T-helper 2 cell treated with Interferon-gamma antibody and Interleukin-4, amounts not matched to agents 100 ng/mL and 5 ng/mL, for 36 hours (primary cell): ENCODE results near the gene SLC2A13. TPM values are rescaled to one million over a fixed set of nuclear protein-coding genes. Genes with fewer than 3 reads are reported as not detected.

ENCODE experiments used
- intact Hi-C: fragments of 100-400 bp; cut with micrococcal nuclease; formaldehyde crosslinking; loops from one replicate; pipeline ENCODE4 v1.15.1; 2023
- total RNA-seq: library from RNA; stranded (reverse); gene quantifications from 2 replicates; pipeline ENCODE4 v1.2.3, GENCODE V29; 2022

Gene SLC2A13
- total RNA-seq, 1 donor from 2014 or later, result 3.2 TPM

DNA sequence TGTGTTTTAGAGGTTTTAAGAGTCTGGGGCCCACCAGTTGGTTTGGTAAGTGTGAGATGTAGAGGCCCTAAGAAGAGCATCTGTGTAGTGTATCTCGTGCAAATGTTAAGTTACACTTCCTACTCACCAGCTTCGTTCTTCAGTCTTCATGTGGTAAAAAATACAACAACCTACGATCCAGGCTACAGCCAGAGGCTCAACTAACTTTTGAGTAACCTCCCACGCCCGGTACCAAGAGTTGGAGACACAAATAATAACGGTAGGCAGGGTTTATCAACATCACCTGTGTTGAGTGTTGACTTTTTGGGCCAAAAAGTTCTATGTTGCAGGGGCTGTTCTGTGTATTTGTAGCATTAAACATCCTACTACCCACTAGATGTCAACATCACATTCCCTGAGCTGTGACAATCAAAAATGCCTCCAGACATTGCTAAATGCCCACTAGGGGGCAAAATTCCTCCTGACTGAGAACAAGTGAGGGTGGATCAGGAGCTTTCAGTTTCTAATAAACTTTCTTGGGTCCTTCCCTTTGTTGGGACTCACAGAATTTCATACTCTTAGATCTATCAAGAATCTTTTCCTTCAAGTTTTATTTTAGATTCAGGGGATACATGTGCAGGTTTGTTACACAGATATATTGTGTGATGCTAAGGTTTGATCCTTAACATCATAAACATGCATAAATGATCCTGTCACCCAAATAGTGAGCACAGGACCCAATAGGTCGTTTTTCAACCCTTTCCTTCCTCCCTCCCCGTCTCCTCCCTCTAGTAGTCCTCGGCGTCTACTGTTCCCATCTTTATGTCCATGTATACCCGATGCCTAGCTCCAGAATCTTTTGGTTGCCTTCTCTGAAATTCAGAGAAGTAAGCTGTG, 94.7 kb downstream of the SLC2A13 start:
- intact Hi-C loops, result loop anchor here (1.0 to 5.0 kb wide), 3 partner anchors 96 to 911 kb away; no protein-coding TSS in a partner anchor

DNA sequence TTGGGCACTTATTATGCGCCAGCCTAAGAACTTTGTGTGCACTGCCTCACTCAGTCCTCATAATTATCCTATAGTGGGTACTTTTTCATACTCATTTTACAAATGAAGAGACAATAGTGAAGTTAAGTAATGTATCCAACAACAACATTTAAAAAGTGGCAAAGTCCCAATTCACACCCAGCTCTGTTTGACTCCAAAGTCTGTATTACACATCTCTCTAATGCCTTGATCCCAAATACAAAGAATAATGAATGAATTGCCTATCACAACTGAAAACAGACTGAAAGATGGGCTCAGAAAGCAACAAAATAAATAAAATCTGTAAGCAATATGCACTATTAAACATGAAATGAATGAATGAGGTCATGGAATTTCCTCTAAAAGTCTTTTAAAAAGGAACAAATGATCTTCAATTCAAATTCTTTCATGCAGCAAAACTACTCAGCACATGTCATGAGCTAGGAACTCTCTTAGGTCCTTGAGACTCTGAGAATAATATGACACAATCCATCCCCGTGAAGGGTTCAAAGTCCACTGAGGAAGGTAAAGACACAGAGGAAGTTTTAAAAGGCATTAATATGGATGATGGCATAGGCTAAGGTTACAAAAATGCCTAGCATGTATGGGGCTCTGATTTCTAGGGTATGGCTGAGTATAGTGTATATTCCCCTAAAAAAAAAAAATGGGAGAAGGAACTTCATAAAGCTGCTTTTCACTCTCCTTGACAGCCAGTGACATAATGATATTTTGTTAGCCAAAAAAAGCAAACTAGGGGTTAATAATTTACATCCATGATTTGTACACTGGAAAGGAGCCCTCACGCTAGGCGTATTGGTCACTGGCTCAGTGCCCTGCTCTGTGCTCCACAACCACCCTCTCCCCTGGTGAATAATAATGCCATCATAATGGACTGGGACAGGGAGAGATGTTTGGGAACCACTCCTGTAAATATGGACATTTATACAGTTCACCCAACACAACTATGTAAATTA, 103.4 kb downstream of the SLC2A13 start:
- intact Hi-C loops, result no loop called here

DNA sequence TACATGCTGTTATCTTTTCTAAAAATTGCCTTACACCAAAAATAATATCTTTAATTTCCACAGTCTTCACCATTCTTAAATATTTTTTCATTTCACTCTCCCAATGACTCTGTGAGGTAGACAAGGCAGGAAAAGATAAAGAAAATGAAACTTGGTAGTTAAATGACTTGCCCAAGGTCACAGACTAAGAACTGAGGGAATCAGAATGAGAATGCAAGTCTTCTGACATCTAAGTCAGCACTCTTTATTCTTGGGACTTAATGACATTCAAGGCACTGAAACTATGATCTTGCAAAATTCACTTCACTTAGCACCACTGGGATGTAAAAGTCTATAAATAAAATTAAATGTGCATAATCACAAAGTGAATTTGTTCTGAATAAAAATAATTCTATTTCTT, 104.5 kb downstream of the SLC2A13 start:
- intact Hi-C loops, result no loop called here

DNA sequence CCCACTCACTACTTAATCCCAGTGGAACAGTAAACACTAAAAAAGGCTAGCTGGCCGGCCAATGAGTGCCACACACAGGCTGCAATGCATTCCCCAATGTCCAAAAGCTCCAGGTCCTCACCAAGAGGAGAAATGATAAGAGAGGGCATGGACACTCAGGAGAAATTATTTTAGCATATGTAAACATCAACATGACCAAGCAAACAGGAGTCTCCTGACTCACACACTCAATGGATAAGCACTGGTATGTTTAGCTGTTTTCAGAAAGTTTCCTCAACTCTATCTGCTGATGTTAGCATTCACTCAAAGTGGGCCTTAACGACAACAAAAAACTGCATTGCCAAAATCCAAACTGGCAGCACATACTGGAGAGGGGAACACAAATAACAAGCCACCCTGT, 105.0 kb downstream of the SLC2A13 start:
- intact Hi-C loops, result no loop called here

DNA sequence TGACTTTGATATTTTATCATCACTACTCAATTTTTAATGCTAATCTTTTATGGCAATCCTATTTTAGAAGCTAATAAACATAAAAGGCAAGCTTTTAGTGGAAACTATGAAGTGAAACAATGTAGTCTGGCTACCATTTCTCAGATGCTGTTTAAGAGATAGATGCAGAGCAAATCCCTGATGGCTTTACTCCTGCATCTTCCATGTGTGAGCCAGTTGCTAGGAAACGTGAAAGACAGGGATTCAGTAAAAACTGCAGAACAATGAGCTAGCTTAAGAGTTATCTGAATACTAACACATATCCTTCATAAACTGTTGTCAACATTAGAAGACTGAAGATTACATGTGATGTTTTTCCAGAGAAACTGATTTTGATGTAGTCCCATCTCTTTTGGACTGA, 112.6 kb downstream of the SLC2A13 start:
- intact Hi-C loops, result no loop called here

DNA sequence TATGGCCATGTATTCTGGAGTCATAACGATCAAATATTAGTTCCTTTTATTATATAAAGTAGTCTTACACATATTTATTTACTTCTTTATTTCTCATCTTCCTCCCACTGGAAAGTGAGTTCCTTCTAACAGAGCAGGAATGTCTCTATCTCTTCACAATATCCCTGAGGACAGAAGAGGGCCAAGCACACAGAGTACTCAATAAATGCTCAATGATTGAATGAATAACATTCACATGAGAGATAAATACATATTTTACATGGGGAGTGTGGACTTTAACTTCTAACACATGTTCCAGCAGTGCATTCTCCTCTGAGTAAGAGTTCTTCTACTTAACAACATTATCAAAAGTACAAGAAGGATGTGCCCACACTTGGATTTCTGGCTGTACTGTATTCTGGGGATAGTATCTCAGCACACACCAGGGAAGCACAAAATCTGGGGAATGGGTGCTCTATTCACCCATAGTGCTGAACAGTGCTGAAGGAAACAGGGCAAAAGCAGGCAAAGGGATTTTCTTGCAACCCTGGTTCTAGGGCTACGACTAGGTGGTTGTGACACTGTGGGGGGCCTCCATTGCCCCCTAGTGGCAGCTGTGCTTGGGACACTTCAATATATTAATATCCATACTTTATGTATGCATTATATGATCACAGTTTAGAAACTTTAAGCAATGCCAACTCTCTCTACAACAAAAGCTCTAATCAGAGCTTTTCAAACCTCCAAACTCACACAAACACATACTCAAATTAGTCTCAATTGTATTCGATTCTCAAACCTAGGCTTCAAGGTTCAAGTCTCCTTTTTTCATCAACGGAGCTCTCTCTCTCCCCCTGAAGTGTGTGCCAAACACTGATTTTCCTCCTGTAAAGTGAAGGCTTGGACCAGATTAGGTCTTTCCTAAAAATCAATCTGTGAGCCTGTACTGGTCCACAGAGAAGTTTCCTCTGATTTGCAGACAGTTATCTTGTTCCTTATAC, 115.5 kb downstream of the SLC2A13 start:
- intact Hi-C loops, result loop anchor here (1.0 to 2.0 kb wide), 3 partner anchors 225 to 672 kb away; no protein-coding TSS in a partner anchor

DNA sequence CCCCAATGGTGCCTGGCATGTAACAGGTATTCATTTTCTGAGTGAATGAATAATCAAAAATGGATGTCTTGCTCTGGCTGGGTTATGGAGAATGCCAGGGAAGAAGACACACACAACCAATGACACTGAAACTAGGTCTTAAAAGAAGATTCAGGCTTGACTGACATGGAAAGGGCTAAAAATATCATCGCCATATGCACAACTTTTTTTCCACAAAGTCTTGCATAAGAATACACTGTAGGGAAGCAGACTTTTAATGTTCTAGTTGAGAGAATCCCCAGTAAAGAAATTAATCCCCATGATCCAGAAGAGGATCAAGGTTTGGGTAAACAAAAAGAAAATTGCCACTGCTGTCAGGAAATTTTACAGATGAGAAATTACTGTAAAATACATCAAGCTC, 116.4 kb downstream of the SLC2A13 start:
- intact Hi-C loops, result no loop called here

DNA sequence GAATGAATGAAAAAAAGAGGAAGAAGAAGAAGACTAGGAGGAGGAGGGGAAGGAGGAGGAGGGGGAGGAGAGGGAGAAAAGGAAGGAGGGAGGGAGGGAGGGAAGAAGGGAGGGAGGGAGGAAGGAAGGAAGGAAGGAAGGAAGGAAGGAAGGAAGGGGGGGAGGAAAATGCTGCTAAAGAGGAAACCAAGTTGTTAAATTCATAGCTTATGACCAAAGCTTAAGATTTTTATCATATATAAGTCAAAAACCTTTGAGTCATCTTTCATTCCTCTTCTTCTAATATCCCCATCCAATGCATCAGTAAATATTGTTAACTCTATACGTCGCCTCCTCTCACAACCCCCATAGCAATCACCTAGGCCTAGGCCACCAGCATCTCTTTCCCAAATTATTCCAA, 117.3 kb downstream of the SLC2A13 start:
- intact Hi-C loops, result no loop called here

DNA sequence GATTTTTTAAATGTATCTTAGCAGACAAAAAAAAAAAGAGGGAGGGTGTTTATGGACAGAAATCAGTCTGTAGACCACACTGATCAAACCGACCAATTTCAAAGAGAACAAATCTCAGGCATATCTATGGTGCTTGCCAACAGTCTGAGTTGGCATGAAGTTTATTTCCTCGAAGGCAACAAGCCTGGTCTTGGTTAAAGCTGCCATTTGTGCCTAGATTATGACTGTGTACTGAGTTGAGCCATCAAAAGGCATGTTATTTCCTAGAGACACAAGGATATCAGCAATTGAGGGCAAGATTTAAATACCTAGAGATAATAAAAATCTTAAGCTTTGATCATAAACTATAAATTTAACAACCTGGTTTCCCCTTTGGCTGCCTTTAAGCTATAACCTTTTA, 119.2 kb downstream of the SLC2A13 start:
- intact Hi-C loops, result no loop called here

DNA sequence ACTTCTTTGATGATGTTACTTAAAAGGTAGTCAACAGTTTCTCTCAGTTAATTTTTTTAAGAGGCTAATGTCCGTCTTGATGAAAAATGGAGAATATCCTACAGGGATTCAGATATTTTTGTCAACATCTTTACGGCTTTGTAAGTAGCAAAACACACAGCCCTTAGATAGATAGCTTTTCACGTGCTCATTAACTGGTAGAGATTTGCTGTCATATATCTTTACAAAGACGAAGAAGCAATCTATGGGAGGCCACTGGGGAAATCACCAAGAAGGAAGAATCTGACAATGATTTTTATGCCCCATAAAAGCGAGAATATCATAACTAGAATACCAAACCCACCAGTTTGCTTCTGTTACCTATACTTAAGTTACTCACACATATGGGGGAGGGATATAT, 121.2 kb downstream of the SLC2A13 start:
- intact Hi-C loops, result no loop called here

DNA sequence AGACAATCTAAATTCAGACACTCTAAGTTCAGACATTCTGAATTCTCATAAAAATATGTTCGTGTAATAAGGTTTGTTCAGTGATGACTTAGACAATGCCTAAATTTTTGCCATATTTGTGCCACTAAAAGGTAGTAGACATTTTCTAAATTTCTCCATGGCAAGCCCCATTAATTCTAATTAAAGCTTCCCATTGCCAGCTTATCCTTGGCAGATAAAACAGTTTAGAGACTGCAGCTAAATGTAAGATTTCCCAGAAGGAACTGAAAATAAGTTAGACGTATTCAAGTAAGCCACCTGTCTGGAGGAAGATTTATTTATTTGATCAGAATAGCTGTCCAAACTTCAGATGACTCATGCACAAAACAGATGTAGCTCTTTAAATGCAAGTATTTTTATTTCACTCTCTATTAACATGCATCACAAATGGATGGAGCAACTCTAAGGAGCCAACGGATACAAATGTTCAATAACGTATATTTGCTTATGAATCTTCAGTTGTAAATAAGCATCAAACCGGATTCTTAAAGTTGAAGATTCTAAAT, 130.4 kb downstream of the SLC2A13 start:
- intact Hi-C loops, result no loop called here

DNA sequence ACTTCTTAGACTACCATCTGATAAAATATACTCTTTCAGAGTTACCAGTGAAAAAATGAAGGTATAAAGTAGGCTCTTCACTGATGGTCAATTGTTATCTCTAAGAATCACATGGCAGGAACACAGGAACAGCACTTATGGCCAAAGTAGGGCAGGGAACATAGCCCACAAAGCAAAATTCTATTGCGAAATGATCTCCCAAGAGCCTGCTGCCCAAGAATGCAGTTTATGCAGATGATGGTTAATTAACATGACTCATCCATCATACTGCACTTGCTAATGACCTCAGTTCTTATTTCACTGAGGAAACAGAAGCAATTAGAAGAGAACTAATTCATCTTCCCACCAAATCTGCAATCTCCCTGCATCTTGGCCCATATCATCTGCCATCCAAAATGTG, 133.8 kb downstream of the SLC2A13 start:
- intact Hi-C loops, result no loop called here

DNA sequence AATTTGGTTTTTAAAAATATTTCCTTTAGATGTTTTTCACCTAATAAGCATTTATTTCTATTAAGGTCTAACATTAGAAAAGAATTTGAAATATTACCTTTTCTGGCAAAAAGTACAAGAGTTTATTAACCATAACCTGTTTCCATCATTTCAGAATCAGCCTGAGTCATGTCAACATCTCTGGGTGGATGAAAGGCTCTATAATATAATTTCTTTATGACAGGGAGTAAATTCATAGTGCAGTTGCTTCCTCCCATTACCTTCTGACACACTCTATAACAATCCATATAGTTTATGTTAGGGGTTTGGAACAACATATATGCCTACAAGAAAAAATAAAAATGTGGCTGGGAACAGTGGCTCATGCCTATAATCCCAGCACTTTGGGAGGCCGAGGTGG, 134.5 kb downstream of the SLC2A13 start:
- intact Hi-C loops, result no loop called here

DNA sequence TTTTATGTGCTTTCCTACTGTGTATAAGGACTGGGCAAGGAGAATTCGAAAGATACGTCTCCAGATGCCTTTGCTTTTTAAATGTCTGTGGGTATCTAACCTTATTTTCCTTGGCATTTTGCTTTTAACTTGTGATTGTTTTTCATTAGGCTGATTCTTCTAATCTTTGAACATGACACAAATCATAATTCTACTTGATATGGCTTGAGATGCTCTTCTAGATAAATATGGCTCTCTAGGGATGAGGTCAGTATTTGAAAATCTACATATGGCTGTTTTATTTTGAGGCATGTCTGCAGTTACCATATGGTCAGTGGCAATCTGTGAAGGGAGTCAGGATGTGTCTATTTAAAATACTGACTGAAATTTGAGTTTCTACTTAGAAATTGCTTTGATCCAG, 139.2 kb downstream of the SLC2A13 start:
- intact Hi-C loops, result no loop called here

DNA sequence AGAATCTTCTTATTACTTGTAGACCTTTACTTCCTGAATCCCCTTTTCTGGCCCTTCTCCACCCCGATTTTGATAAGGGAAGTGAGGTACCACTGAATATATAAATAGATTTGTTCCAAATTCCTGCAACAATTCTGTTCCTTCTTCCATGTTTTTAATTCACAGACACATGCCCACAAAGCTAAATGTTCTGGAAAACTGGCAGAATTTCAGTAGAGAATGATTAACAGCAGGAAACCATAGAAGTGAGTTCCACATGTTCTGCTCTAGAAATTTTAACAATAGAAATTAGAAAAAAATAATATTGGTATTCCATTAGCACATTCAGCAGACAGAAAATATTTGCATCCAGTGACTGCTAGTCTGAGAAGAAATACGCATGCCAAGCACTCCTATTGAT, 139.6 kb downstream of the SLC2A13 start:
- intact Hi-C loops, result no loop called here

DNA sequence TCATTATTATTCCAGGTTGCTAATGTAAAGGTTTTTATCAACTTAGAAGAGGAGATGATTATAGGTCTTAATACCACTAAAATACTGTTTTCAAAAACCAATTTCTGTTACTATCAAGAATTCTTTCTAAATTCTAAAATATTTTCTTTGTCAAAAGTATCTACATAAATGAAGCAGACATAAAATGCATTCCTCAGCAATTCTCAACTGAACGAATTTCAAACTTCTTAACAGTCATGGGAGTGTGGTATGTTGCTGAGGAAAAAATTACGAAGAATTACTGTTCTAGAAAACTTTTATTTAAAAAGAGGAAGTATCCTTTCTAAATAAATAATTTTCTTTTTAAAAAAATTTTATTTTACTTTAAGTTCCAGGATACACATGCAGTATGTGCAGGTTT, 146.4 kb downstream of the SLC2A13 start:
- intact Hi-C loops, result no loop called here

DNA sequence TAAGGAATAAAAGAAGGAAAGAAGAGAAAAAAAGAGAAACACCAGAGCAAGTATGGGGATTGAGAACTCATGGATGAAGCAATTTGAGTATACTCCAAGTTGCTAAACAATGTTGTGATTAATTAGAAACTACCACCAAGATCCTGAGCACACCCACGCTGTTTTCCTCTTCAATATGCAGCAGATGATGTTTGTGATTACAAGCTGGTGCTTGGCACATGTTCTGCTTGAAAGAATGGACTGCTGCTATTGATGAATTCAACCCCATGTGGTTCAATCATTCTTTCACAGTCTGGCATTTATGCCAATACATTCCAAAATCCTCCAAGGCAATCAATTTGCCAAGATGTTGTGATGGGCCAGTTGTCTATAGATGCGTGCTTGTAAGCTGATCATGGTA, 146.8 kb downstream of the SLC2A13 start:
- intact Hi-C loops, result no loop called here

DNA sequence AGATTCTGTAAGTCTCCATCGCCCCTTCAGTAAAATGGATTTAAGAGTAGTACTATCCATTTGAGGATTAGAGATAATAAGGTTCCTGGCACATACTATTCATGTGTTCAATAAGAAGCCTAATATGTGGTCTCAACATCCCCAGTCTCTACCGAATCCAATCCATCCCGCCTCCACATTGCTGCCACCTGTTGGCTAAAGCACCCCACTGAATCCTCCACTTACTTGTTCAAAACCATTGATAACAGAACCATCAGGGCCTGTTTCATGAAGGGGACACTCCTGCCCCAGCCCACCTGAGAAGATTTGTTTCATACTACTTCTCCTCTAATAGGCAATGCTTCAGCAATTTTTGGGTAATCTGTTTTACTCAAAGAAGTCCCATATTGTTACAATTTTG, 147.5 kb downstream of the SLC2A13 start:
- intact Hi-C loops, result no loop called here

DNA sequence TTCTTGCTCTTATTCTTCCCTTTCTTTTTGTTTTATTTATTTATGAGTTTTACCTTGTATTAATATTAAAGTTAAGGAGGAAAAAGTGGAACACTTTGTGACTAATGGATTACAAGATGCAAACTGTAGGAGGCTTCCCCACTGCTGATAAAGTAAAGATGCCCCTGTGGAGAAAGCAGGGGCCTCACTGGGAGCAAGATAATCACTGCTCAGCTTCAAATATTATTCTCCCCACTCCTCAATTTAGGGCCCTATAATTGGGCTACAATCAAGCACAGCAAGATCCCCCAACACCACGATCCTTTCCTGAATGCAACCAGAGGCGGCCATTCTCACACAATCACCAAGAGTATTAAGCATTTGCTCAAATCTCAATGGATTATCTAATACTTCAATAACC, 149.2 kb downstream of the SLC2A13 start:
- intact Hi-C loops, result no loop called here
